ENCODE measurements around the gene ELMO1. TPM values are rescaled to one million over a fixed set of nuclear protein-coding genes. Genes with fewer than 3 reads are reported as not detected.

The ELMO1 gene
- total and polyA plus RNA-seq, 11 donors, result 6.9 to 38.6 (median 14.7) TPM

GRCh38 chr7:37245590-37245989 is 203.1 kb downstream of the ELMO1 start:
- TF ChIP-seq POLR2A (IDR thresholded peaks at IDR 0.05) (no peak), CTCF (IDR thresholded peaks at IDR 0.05) (no peak)
- no peak overlapping the region for H3K4me3 ChIP-seq
- H3K27ac ChIP-seq, result no peak overlapping the region
- intact Hi-C loops (cut with DNase I), result no loop called here
- no peaks in the 10 kb centered on the region for H3K9me3 ChIP-seq
- WGBS, 4 donors, result 93 to 95% (median 94%) methylated on average over 5 of the region's 5 CpGs
- H3K27me3 ChIP-seq, result no peaks in the 10 kb centered on the region
- DNase-seq (no peak), ATAC-seq (no peak)
- H3K36me3 ChIP-seq, result no peaks in the 10 kb centered on the region
- peaks cover 0 to 15% (median 0%) of the 10 kb centered on the region in 12 donors for H3K4me1 ChIP-seq

GRCh38 chr7:37236906-37237305 is 211.8 kb downstream of the ELMO1 start:
- intact Hi-C loops (cut with DNase I), result loop anchor here in 6 of 10 donors (5.0 to 10.0 kb wide), 5 partner anchors 118 to 598 kb away; no protein-coding TSS in a partner anchor
- no peaks in the 10 kb centered on the region for H3K4me1 ChIP-seq
- ATAC-seq, result no peak
- H3K36me3 ChIP-seq, result peaks cover 0 to 9% (median 0%) of the 10 kb centered on the region in 9 donors
- H3K9me3 ChIP-seq, result no peaks in the 10 kb centered on the region
- 95 to 98% (median 96%) methylated on average over 1 of the region's 1 CpG for WGBS, 4 donors
- H3K4me3 ChIP-seq, result no peak overlapping the region
- no peak overlapping the region for H3K27ac ChIP-seq
- TF ChIP-seq POLR2A (IDR thresholded peaks at IDR 0.05) (no peak), CTCF (IDR thresholded peaks at IDR 0.05) (no peak)
- DNase-seq, result no peak
- no peaks in the 10 kb centered on the region for H3K27me3 ChIP-seq

- TF ChIP-seq CTCF (IDR thresholded peaks at IDR 0.05) (no peak), POLR2A (IDR thresholded peaks at IDR 0.05) (no peak)
- 76 to 87% (median 84%) methylated on average over 4 of the region's 4 CpGs for WGBS, 4 donors
Measured at GRCh38 chr7:37235813-37236212, 212.9 kb downstream of the ELMO1 start.

GRCh38 chr7:37234928-37235327 is 213.7 kb downstream of the ELMO1 start:
- Histone ChIP-seq H3K27me3 (no peaks in the 10 kb centered on the region), H3K4me1 (peaks cover 0 to 10% (median 1%) of the 10 kb centered on the region in 12 donors), H3K9me3 (no peaks in the 10 kb centered on the region), H3K27ac (no peak overlapping the region), H3K36me3 (peaks cover 0 to 9% (median 0%) of the 10 kb centered on the region in 9 donors), H3K4me3 (no peak overlapping the region)
- intact Hi-C loops (cut with DNase I), result loop anchor here in 8 of 10 donors (2.0 to 10.0 kb wide), 6 partner anchors 120 to 600 kb away; no protein-coding TSS in a partner anchor
- 15 to 37% (median 20%) methylated on average over 1 of the region's 1 CpG for WGBS, 4 donors
- DNase-seq (no peak), ATAC-seq (no peak)
- TF ChIP-seq CTCF (IDR thresholded peaks at IDR 0.05) (peak; percentile 27 to 65 (median 52)), POLR2A (IDR thresholded peaks at IDR 0.05) (no peak)

More at GRCh38 chr7:37235813-37236212, 212.9 kb downstream of the ELMO1 start:
- peaks cover 0 to 9% (median 0%) of the 10 kb centered on the region in 9 donors for H3K36me3 ChIP-seq
- no peaks in the 10 kb centered on the region for H3K9me3 ChIP-seq
- peaks cover 0 to 2% (median 0%) of the 10 kb centered on the region in 12 donors for H3K4me1 ChIP-seq
- ATAC-seq, result no peak
- intact Hi-C loops (cut with DNase I), result loop anchor here in 8 of 10 donors (2.0 to 10.0 kb wide), 6 partner anchors 119 to 599 kb away; no protein-coding TSS in a partner anchor
- DNase-seq, result no peak
- H3K27me3 ChIP-seq, result no peaks in the 10 kb centered on the region
- no peak overlapping the region for H3K4me3 ChIP-seq
- H3K27ac ChIP-seq, result no peak overlapping the region

All from heart left ventricle (tissue), 16 donors.